WTC11 (cell line): Measurements from ENCODE around the gene NEK4. TPM values are rescaled to one million over a fixed set of nuclear protein-coding genes. Genes with fewer than 3 reads are reported as not detected.

Experiments
- ATAC-seq: fragments of 200-7000 bp; cut with Tn5 transposase; 2 replicates; pipeline ENCODE4 v1.10.0; 2021; ENCODE audit warnings: mild to moderate bottlenecking, moderate library complexity
- CTCF ChIA-PET: fragments of 300-600 bp; sonication (Branson Sonifier 250); formaldehyde crosslinking; loops from one replicate; lab custom pipeline; 2021; ENCODE audit warnings: antibody characterized with exemption; lab: Charles Lee
- POLR2A ChIA-PET: fragments of 350-600 bp; sonication (Branson Sonifier 250); formaldehyde crosslinking; loops from one replicate; lab custom pipeline; 2021; ENCODE audit warnings: antibody characterized with exemption; lab: Charles Lee
- DNase-seq: peaks from one replicate; pipeline ENCODE4 v3.0.0; 2021; ENCODE audit warnings: low spot score
- H3K27ac Mint-ChIP-seq: 2 replicates; pipeline ENCODE4 v1.8.0; 2021; ENCODE audit warnings: mixed read lengths
- H3K27me3 Mint-ChIP-seq: 2 replicates; pipeline ENCODE4 v1.8.0; 2021; ENCODE audit warnings: low read depth, mild to moderate bottlenecking, moderate library complexity, mixed read lengths
- H3K36me3 Mint-ChIP-seq: 2 replicates; pipeline ENCODE4 v1.8.0; 2021; ENCODE audit warnings: mixed read lengths
- H3K4me1 Mint-ChIP-seq: 2 replicates; pipeline ENCODE4 v1.8.0; 2022; ENCODE audit warnings: mixed read lengths
- H3K4me3 Mint-ChIP-seq: 2 replicates; pipeline ENCODE4 v1.8.0; 2021; ENCODE audit warnings: mild to moderate bottlenecking, moderate library complexity, mixed read lengths
- H3K9me3 Mint-ChIP-seq: 2 replicates; pipeline ENCODE4 v1.8.0; 2021; ENCODE audit warnings: mixed read lengths
- ATF2 ChIP-seq: sonication (generic); formaldehyde crosslinking; IDR thresholded peaks from 2 replicates; pipeline ENCODE4 v1.8.1; 2022; ENCODE audit warnings: low read depth, missing genetic modification reagents, borderline replicate concordance
- E2F1 ChIP-seq: sonication (generic); formaldehyde crosslinking; IDR thresholded peaks from 2 replicates; pipeline ENCODE4 v1.8.0; 2022; ENCODE audit warnings: mild to moderate bottlenecking, missing genetic modification reagents
- FOXP1 ChIP-seq: sonication (generic); formaldehyde crosslinking; IDR thresholded peaks from 2 replicates; pipeline ENCODE4 v1.8.0; 2022; ENCODE audit warnings: missing genetic modification reagents, mild to moderate bottlenecking, moderate library complexity, borderline replicate concordance
- IRF2 ChIP-seq: sonication (generic); formaldehyde crosslinking; IDR thresholded peaks from 2 replicates; pipeline ENCODE4 v1.8.0; 2022; ENCODE audit warnings: low read depth, missing genetic modification reagents, borderline replicate concordance
- MLX ChIP-seq: sonication (generic); formaldehyde crosslinking; IDR thresholded peaks from 2 replicates; pipeline ENCODE4 v1.8.1; 2023; ENCODE audit warnings: mild to moderate bottlenecking, missing genetic modification reagents, moderate library complexity
- MXD4 ChIP-seq: fragments of 250-450 bp; sonication (Bioruptor Pico); IDR thresholded peaks from 2 replicates; pipeline ENCODE4 v1.8.0; 2021; ENCODE audit warnings: mild to moderate bottlenecking, moderate library complexity, borderline replicate concordance
- NR2C2 ChIP-seq: sonication (generic); formaldehyde crosslinking; IDR thresholded peaks from 2 replicates; pipeline ENCODE4 v1.8.0; 2022; ENCODE audit warnings: mild to moderate bottlenecking, missing genetic modification reagents
- NR3C1 ChIP-seq: sonication (generic); formaldehyde crosslinking; conservative IDR thresholded peaks from 2 replicates; pipeline ENCODE4 v1.8.1; 2023; ENCODE audit warnings: low read depth, mild to moderate bottlenecking, missing genetic modification reagents
- PRDM15 ChIP-seq: sonication (generic); formaldehyde crosslinking; IDR thresholded peaks from 2 replicates; pipeline ENCODE4 v1.8.0; 2022; ENCODE audit warnings: missing genetic modification reagents
- ZNF219 ChIP-seq: sonication (generic); formaldehyde crosslinking; IDR thresholded peaks from 2 replicates; pipeline ENCODE4 v1.8.0; 2023; ENCODE audit warnings: missing genetic modification reagents, mild to moderate bottlenecking, borderline replicate concordance
- total RNA-seq: library from RNA; stranded (reverse); gene quantifications from 3 replicates; pipeline ENCODE4 v1.2.3, GENCODE V29; 2021
- TF ChIP-seq, protein P1 (sequence below): sonication (generic); formaldehyde crosslinking; conservative IDR thresholded peaks from 2 replicates; pipeline ENCODE4 v1.8.1; 2023; ENCODE audit warnings: mild to moderate bottlenecking, low read depth, missing genetic modification reagents, moderate library complexity
- TF ChIP-seq, protein P2 (sequence below): sonication (generic); formaldehyde crosslinking; IDR thresholded peaks from 2 replicates; pipeline ENCODE4 v1.8.0; 2023; ENCODE audit warnings: missing genetic modification reagents, mild to moderate bottlenecking, borderline replicate concordance
- TF ChIP-seq, protein P3 (sequence below): sonication (generic); formaldehyde crosslinking; IDR thresholded peaks from 2 replicates; pipeline ENCODE4 v1.8.0; 2023; ENCODE audit warnings: mild to moderate bottlenecking, missing genetic modification reagents
- TF ChIP-seq, protein P4 (sequence below): fragments of 250-450 bp; sonication (Bioruptor Pico); IDR thresholded peaks from 2 replicates; pipeline ENCODE4 v1.8.0; 2021; ENCODE audit warnings: mild to moderate bottlenecking

NEK4 gene
- total RNA-seq, 1 experiment from 2014 or later, result 31.4 TPM

DNA sequence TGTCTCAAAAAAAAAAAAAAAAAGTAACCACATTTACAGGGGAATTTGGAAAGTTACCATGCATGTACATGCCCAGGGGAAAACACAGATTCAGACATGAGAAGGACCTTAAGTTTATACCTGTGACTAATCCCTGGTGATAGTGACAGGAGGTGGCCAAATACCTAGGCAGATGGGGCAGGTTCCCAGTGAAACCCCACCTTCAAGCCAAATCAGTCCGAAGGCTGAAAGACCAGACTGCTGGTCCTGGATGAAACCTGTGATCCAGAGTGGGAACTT lies 49.1 kb downstream of the NEK4 start:
- no peak for ATAC-seq
- TF ChIP-seq, protein P1, sequence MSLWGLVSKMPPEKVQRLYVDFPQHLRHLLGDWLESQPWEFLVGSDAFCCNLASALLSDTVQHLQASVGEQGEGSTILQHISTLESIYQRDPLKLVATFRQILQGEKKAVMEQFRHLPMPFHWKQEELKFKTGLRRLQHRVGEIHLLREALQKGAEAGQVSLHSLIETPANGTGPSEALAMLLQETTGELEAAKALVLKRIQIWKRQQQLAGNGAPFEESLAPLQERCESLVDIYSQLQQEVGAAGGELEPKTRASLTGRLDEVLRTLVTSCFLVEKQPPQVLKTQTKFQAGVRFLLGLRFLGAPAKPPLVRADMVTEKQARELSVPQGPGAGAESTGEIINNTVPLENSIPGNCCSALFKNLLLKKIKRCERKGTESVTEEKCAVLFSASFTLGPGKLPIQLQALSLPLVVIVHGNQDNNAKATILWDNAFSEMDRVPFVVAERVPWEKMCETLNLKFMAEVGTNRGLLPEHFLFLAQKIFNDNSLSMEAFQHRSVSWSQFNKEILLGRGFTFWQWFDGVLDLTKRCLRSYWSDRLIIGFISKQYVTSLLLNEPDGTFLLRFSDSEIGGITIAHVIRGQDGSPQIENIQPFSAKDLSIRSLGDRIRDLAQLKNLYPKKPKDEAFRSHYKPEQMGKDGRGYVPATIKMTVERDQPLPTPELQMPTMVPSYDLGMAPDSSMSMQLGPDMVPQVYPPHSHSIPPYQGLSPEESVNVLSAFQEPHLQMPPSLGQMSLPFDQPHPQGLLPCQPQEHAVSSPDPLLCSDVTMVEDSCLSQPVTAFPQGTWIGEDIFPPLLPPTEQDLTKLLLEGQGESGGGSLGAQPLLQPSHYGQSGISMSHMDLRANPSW (CRISPR knock-in tag), result no peak
- no peak for TF ChIP-seq NR3C1 (CRISPR knock-in tag)
- no peak for TF ChIP-seq NR2C2 (CRISPR knock-in tag)
- no peak for TF ChIP-seq PRDM15 (CRISPR knock-in tag)
- TF ChIP-seq, protein P2, sequence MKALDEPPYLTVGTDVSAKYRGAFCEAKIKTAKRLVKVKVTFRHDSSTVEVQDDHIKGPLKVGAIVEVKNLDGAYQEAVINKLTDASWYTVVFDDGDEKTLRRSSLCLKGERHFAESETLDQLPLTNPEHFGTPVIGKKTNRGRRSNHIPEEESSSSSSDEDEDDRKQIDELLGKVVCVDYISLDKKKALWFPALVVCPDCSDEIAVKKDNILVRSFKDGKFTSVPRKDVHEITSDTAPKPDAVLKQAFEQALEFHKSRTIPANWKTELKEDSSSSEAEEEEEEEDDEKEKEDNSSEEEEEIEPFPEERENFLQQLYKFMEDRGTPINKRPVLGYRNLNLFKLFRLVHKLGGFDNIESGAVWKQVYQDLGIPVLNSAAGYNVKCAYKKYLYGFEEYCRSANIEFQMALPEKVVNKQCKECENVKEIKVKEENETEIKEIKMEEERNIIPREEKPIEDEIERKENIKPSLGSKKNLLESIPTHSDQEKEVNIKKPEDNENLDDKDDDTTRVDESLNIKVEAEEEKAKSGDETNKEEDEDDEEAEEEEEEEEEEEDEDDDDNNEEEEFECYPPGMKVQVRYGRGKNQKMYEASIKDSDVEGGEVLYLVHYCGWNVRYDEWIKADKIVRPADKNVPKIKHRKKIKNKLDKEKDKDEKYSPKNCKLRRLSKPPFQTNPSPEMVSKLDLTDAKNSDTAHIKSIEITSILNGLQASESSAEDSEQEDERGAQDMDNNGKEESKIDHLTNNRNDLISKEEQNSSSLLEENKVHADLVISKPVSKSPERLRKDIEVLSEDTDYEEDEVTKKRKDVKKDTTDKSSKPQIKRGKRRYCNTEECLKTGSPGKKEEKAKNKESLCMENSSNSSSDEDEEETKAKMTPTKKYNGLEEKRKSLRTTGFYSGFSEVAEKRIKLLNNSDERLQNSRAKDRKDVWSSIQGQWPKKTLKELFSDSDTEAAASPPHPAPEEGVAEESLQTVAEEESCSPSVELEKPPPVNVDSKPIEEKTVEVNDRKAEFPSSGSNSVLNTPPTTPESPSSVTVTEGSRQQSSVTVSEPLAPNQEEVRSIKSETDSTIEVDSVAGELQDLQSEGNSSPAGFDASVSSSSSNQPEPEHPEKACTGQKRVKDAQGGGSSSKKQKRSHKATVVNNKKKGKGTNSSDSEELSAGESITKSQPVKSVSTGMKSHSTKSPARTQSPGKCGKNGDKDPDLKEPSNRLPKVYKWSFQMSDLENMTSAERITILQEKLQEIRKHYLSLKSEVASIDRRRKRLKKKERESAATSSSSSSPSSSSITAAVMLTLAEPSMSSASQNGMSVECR (CRISPR knock-in tag), result no peak
- TF ChIP-seq ZNF219 (CRISPR knock-in tag), result no peak
- no peak for TF ChIP-seq FOXP1 (CRISPR knock-in tag)
- TF ChIP-seq MLX (CRISPR knock-in tag), result no peak
- TF ChIP-seq, protein P3, sequence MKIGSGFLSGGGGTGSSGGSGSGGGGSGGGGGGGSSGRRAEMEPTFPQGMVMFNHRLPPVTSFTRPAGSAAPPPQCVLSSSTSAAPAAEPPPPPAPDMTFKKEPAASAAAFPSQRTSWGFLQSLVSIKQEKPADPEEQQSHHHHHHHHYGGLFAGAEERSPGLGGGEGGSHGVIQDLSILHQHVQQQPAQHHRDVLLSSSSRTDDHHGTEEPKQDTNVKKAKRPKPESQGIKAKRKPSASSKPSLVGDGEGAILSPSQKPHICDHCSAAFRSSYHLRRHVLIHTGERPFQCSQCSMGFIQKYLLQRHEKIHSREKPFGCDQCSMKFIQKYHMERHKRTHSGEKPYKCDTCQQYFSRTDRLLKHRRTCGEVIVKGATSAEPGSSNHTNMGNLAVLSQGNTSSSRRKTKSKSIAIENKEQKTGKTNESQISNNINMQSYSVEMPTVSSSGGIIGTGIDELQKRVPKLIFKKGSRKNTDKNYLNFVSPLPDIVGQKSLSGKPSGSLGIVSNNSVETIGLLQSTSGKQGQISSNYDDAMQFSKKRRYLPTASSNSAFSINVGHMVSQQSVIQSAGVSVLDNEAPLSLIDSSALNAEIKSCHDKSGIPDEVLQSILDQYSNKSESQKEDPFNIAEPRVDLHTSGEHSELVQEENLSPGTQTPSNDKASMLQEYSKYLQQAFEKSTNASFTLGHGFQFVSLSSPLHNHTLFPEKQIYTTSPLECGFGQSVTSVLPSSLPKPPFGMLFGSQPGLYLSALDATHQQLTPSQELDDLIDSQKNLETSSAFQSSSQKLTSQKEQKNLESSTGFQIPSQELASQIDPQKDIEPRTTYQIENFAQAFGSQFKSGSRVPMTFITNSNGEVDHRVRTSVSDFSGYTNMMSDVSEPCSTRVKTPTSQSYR (CRISPR knock-in tag), result no peak
- TF ChIP-seq, protein P4, sequence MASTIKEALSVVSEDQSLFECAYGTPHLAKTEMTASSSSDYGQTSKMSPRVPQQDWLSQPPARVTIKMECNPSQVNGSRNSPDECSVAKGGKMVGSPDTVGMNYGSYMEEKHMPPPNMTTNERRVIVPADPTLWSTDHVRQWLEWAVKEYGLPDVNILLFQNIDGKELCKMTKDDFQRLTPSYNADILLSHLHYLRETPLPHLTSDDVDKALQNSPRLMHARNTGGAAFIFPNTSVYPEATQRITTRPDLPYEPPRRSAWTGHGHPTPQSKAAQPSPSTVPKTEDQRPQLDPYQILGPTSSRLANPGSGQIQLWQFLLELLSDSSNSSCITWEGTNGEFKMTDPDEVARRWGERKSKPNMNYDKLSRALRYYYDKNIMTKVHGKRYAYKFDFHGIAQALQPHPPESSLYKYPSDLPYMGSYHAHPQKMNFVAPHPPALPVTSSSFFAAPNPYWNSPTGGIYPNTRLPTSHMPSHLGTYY (CRISPR knock-in tag), result no peak
- TF ChIP-seq IRF2, result no peak
- no peak for TF ChIP-seq MXD4 (CRISPR knock-in tag)
- TF ChIP-seq E2F1, result no peak
- no peak for TF ChIP-seq ATF2 (CRISPR knock-in tag)
- TF ChIP-seq, all 79 proteins: peak for 0
- ChIA-PET POLR2A (no interaction called here), CTCF (interaction anchor here (1.5 kb wide), 1 partner anchor 71 kb away, joined by 5 read pairs; no protein-coding TSS in a partner anchor)
- Mint-ChIP-seq H3K9me3 (peaks cover 8% of the 10 kb centered on the region; the same call in 1 of the 2 replicates), H3K36me3 (peaks cover 5% of the 10 kb centered on the region; the same call in 1 of the 2 replicates), H3K4me1 (no peaks in the 10 kb centered on the region), H3K4me3 (no peak overlapping the region), H3K27ac (no peak overlapping the region), H3K27me3 (no peaks in the 10 kb centered on the region)
- DNase-seq, result no peak
